Measurements from ENCODE around the gene GXYLT2. TPM values are rescaled to one million over a fixed set of nuclear protein-coding genes. Genes with fewer than 3 reads are reported as not detected.

GXYLT2 gene
- polyA plus RNA-seq, 3 donors: 0.04 TPM; not detected in 2

- Histone ChIP-seq H3K9ac (ENCODE audit: insufficient read depth, low read length, poor library complexity, severe bottlenecking) (no peak overlapping the region), H3K27ac (ENCODE audit: low read depth in 1 of 2, low read length in 2 of 2) (peak overlapping the region in 1 of 2 donors; percentile 74), H2AFZ (ENCODE audit: insufficient read depth, low read depth, low read length, poor library complexity, severe bottlenecking) (no peak overlapping the region), H3K4me3 (replicated peaks in 1 of 3; ENCODE audit: low read depth in 2 of 3, low read length in 3 of 3) (peak overlapping the region in 1 of 3 experiments; percentile 1), H3K79me2 (ENCODE audit: insufficient read depth, low read length) (no peaks in the 10 kb centered on the region), H3K4me2 (replicated peaks; ENCODE audit: extremely low read depth, low read length, poor library complexity, severe bottlenecking) (peak overlapping the region; percentile 2), H3K36me3 (replicated peaks in 1 of 2; ENCODE audit: control insufficient read depth in 1 of 2, insufficient read depth in 2 of 2, low read length in 2 of 2) (no peaks in the 10 kb centered on the region), H3K27me3 (ENCODE audit: control insufficient read depth in 2 of 2, insufficient read depth in 2 of 2, low read length in 2 of 2) (no peaks in the 10 kb centered on the region), H3K4me1 (ENCODE audit: control insufficient read depth in 1 of 2, insufficient read depth in 2 of 2, low read length in 2 of 2) (peaks cover 13 to 21% of the 10 kb centered on the region in 2 donors), H3K9me3 (replicated peaks in 1 of 2; ENCODE audit: control insufficient read depth in 1 of 2, insufficient read depth in 1 of 2, low read length in 2 of 2) (no peaks in the 10 kb centered on the region), H4K20me1 (ENCODE audit: insufficient read depth, low read length) (no peaks in the 10 kb centered on the region)
- DNase-seq: peak; percentile 67 to 88 (median 87)
- H3K36me3 Mint-ChIP-seq: no peaks in the 10 kb centered on the region
- no peak overlapping the region for H3K4me3 Mint-ChIP-seq
- H3K27ac Mint-ChIP-seq: peak overlapping the region; percentile 82 to 92 (median 87)
- peaks cover 19% of the 10 kb centered on the region for H3K4me1 Mint-ChIP-seq
- H3K27me3 Mint-ChIP-seq (ENCODE audit: low read depth in 3 of 3): peaks cover 0 to 6% (median 4%) of the 10 kb centered on the region in 3 donors
- intact Hi-C loops (cut with micrococcal nuclease): no loop called here
- 92% methylated on average over 2 of the region's 5 CpGs for WGBS (ENCODE audit: insufficient coverage)
- peaks cover 0 to 1% (median 0%) of the 10 kb centered on the region in 7 donors for H3K9me3 Mint-ChIP-seq
- TF ChIP-seq CTCF (IDR thresholded peaks at IDR 0.05): peak; percentile 22
Measured at GRCh38 chr3:72977060-72977808, 89.4 kb downstream of the GXYLT2 start.

- Histone ChIP-seq H2AFZ (ENCODE audit: insufficient read depth, low read depth, low read length, poor library complexity, severe bottlenecking) (peak overlapping the region; percentile 47), H3K27me3 (ENCODE audit: control insufficient read depth in 2 of 2, insufficient read depth in 2 of 2, low read length in 2 of 2) (no peaks in the 10 kb centered on the region), H3K27ac (ENCODE audit: low read depth in 1 of 2, low read length in 2 of 2) (peak overlapping the region in 1 of 2 donors; percentile 72), H3K79me2 (ENCODE audit: insufficient read depth, low read length) (no peaks in the 10 kb centered on the region), H4K20me1 (ENCODE audit: insufficient read depth, low read length) (no peaks in the 10 kb centered on the region), H3K4me2 (replicated peaks; ENCODE audit: extremely low read depth, low read length, poor library complexity, severe bottlenecking) (peak overlapping the region; percentile 39), H3K9me3 (replicated peaks in 1 of 2; ENCODE audit: control insufficient read depth in 1 of 2, insufficient read depth in 1 of 2, low read length in 2 of 2) (peaks cover 5 to 9% of the 10 kb centered on the region in 2 donors), H3K4me1 (ENCODE audit: control insufficient read depth in 1 of 2, insufficient read depth in 2 of 2, low read length in 2 of 2) (peaks cover 10 to 14% of the 10 kb centered on the region in 2 donors), H3K9ac (ENCODE audit: insufficient read depth, low read length, poor library complexity, severe bottlenecking) (no peak overlapping the region), H3K36me3 (replicated peaks in 1 of 2; ENCODE audit: control insufficient read depth in 1 of 2, insufficient read depth in 2 of 2, low read length in 2 of 2) (no peaks in the 10 kb centered on the region), H3K4me3 (replicated peaks in 1 of 3; ENCODE audit: low read depth in 2 of 3, low read length in 3 of 3) (peak overlapping the region in 1 of 3 experiments; percentile 29)
- peak; percentile 37 to 51 (median 42) for DNase-seq
- Mint-ChIP-seq H3K4me3 (peak overlapping the region in 1 of 2 donors; percentile 67), H3K36me3 (no peaks in the 10 kb centered on the region), H3K9me3 (peaks cover 3 to 18% (median 11%) of the 10 kb centered on the region in 7 donors), H3K4me1 (peaks cover 11% of the 10 kb centered on the region), H3K27ac (peak overlapping the region; percentile 76 to 94 (median 88)), H3K27me3 (ENCODE audit: low read depth in 3 of 3) (peaks cover 0 to 5% (median 5%) of the 10 kb centered on the region in 3 donors)
- TF ChIP-seq CTCF (IDR thresholded peaks at IDR 0.05): no peak
- intact Hi-C loops (cut with micrococcal nuclease): no loop called here
- whole genome bisulfite sequencing (ENCODE audit: insufficient coverage): 50% methylated on average over 2 of the region's 3 CpGs
Measured at GRCh38 chr3:72982609-72983366, 94.9 kb downstream of the GXYLT2 start.

Measured in CD14-positive monocyte (primary cell).